Measurements from ENCODE around the gene BABAM2. TPM values are rescaled to one million over a fixed set of nuclear protein-coding genes. Genes with fewer than 3 reads are reported as not detected.
A peak's percentile ranks its signal among the peaks of the same experiment; 100 is the strongest.

The BABAM2 gene
- total RNA-seq, 2 donors from 2014 or later = 36.4 to 40.9 TPM

DNA sequence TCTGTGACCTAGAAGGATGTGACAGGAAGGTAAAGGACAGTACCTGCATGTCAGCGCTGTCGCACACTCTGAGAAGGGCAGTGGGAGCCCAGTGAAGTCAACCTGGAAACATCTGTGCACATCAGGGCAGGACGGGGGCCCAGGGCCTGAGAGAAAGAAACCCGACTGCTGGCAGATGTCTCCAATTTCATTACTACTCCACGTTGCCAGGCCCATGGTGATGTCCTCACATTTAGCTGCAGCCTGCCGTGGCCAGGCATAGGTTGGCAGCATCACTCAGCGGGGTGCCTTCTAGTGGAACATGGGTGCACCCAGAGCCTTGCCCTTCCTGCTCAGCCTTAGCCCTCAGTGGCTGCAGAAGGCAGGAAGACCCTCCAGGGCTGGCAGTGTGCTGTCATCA is 429.8 kb downstream of the BABAM2 start:
- H3K36me3 Mint-ChIP-seq (ENCODE audit: low read depth) = no peaks in the 10 kb centered on the region
- no peaks in the 10 kb centered on the region for H3K27me3 Mint-ChIP-seq (ENCODE audit: insufficient read depth)
- Histone ChIP-seq H3K4me3 (ENCODE audit: low read length) (no peak overlapping the region), H3K4me1 (ENCODE audit: control insufficient read depth, insufficient read depth, low read length) (peaks cover 12% of the 10 kb centered on the region), H3K9ac (ENCODE audit: extremely low read depth, low read length, poor library complexity, severe bottlenecking) (no peak overlapping the region), H3K36me3 (ENCODE audit: control insufficient read depth, insufficient read depth, low read length) (no peaks in the 10 kb centered on the region), H3K27ac (ENCODE audit: low read depth, low read length) (no peak overlapping the region), H3K9me3 (ENCODE audit: control insufficient read depth, low read length) (no peaks in the 10 kb centered on the region), H3K27me3 (ENCODE audit: control insufficient read depth, insufficient read depth, low read length, poor library complexity, severe bottlenecking) (no peaks in the 10 kb centered on the region)
- H3K4me1 Mint-ChIP-seq = peaks cover 25% of the 10 kb centered on the region
- WGBS, 2 experiments (ENCODE audit: insufficient coverage in 1 of 2, insufficient read length in 1 of 2) = 94% methylated on average over 7 of the region's 7 CpGs
- no peaks in the 10 kb centered on the region for H3K9me3 Mint-ChIP-seq
- TF ChIP-seq CTCF (conservative IDR thresholded peaks at IDR 0.05) = no peak
- peak; percentile 48 for DNase-seq
- H3K4me3 Mint-ChIP-seq = no peak overlapping the region
- no peak overlapping the region for H3K27ac Mint-ChIP-seq

DNA sequence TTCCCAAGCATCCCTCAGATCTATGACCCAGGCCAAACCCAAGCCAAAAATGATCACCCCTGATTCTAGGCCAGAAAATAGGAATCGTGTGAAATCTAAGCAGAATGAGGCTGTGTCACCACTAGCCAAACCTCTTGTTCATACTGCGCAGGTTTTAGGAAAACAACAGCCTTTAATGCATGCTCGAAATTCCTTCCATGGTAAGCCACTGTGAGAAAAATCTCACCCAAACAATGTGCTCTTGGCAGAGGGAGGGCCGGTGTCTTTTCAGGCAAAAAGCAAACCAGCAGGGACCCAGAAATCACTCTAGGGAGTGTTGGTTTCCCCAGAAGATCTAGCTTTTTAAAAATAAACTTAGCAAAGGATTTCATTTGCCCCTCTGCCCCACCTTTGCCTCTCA is 430.9 kb downstream of the BABAM2 start:
- no peak for TF ChIP-seq CTCF (conservative IDR thresholded peaks at IDR 0.05)
- peak; percentile 75 for DNase-seq
- Histone ChIP-seq H3K9ac (ENCODE audit: extremely low read depth, low read length, poor library complexity, severe bottlenecking) (no peak overlapping the region), H3K4me3 (ENCODE audit: low read length) (no peak overlapping the region), H3K9me3 (ENCODE audit: control insufficient read depth, low read length) (no peaks in the 10 kb centered on the region), H3K36me3 (ENCODE audit: control insufficient read depth, insufficient read depth, low read length) (no peaks in the 10 kb centered on the region), H3K4me1 (ENCODE audit: control insufficient read depth, insufficient read depth, low read length) (peaks cover 16% of the 10 kb centered on the region), H3K27me3 (ENCODE audit: control insufficient read depth, insufficient read depth, low read length, poor library complexity, severe bottlenecking) (no peaks in the 10 kb centered on the region), H3K27ac (ENCODE audit: low read depth, low read length) (peak overlapping the region; percentile 65)
- Mint-ChIP-seq H3K27ac (peak overlapping the region; percentile 53), H3K9me3 (no peaks in the 10 kb centered on the region), H3K27me3 (ENCODE audit: insufficient read depth) (no peaks in the 10 kb centered on the region), H3K36me3 (ENCODE audit: low read depth) (no peaks in the 10 kb centered on the region), H3K4me1 (peaks cover 28% of the 10 kb centered on the region), H3K4me3 (no peak overlapping the region)
- WGBS, 2 experiments (ENCODE audit: insufficient coverage in 1 of 2, insufficient read length in 1 of 2) = 24 to 60% methylated on average over 3 to 4 of the region's 4 CpGs

DNA sequence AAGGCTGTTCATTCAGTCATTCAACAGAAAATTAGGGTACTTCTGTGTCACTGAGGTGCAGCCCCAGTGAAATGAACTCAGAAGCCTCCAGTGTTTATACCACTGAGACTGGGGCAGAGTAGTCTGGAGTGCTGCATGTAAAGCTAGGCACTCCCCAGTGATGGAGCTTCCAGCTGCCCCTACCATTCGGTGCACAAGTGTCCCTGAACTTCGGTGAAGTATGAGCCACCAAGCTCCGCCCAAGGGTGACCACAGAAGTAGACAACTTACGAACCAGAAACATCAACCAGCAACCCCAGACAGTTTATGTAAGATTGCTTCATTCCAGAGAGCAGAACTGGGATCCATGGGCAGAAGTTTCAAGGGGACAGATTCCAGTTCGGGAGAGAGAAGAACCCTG is 431.5 kb downstream of the BABAM2 start:
- TF ChIP-seq CTCF (conservative IDR thresholded peaks at IDR 0.05) = no peak
- peak; percentile 42 for DNase-seq
- Mint-ChIP-seq H3K36me3 (ENCODE audit: low read depth) (no peaks in the 10 kb centered on the region), H3K27me3 (ENCODE audit: insufficient read depth) (no peaks in the 10 kb centered on the region), H3K27ac (peak overlapping the region; percentile 53), H3K4me3 (no peak overlapping the region), H3K9me3 (no peaks in the 10 kb centered on the region), H3K4me1 (peaks cover 28% of the 10 kb centered on the region)
- peaks cover 16% of the 10 kb centered on the region for H3K4me1 ChIP-seq (ENCODE audit: control insufficient read depth, insufficient read depth, low read length)
- 93 to 94% methylated on average over 4 to 5 of the region's 5 CpGs for WGBS, 2 experiments (ENCODE audit: insufficient coverage in 1 of 2, insufficient read length in 1 of 2)
- H3K36me3 ChIP-seq (ENCODE audit: control insufficient read depth, insufficient read depth, low read length) = no peaks in the 10 kb centered on the region
- no peaks in the 10 kb centered on the region for H3K9me3 ChIP-seq (ENCODE audit: control insufficient read depth, low read length)
- H3K27me3 ChIP-seq (ENCODE audit: control insufficient read depth, insufficient read depth, low read length, poor library complexity, severe bottlenecking) = no peaks in the 10 kb centered on the region
- H3K27ac ChIP-seq (ENCODE audit: low read depth, low read length) = peak overlapping the region; percentile 65
- H3K9ac ChIP-seq (ENCODE audit: extremely low read depth, low read length, poor library complexity, severe bottlenecking) = no peak overlapping the region
- no peak overlapping the region for H3K4me3 ChIP-seq (ENCODE audit: low read length)

Measured in endodermal cell (in vitro differentiated cells).